Measurements from ENCODE around the gene GGA1. TPM values are rescaled to one million over a fixed set of nuclear protein-coding genes. Genes with fewer than 3 reads are reported as not detected.

Gene GGA1
- total RNA-seq, 1 experiment from 2014 or later = 89.8 TPM

GRCh38 chr22:37634417-37634924, 25.8 kb downstream of the GGA1 start:
- peaks cover 9% of the 10 kb centered on the region for H3K4me1 Mint-ChIP-seq (ENCODE audit: low read depth, unreplicated experiment)
- BruUV-seq (replicated peaks) = no TSS peak
- CTCF ChIA-PET = interaction anchor here (0.6 to 3.8 kb wide), 2 partner anchors 9 to 52 kb away, joined by 3 to 18 read pairs; partner anchors contain the start of gene NOL12
- no peaks in the 10 kb centered on the region for H3K27me3 Mint-ChIP-seq (ENCODE audit: unreplicated experiment)
- H3K9me3 Mint-ChIP-seq (ENCODE audit: low read depth, unreplicated experiment) = no peaks in the 10 kb centered on the region
- no peak for TF ChIP-seq CTCF (IDR thresholded peaks at IDR 0.05; ENCODE audit: unreplicated experiment)
- no peak overlapping the region for H3K4me3 Mint-ChIP-seq (ENCODE audit: low read depth, unreplicated experiment)
- H3K36me3 Mint-ChIP-seq (ENCODE audit: insufficient read depth, unreplicated experiment) = peaks cover 46% of the 10 kb centered on the region
- intact Hi-C loops (cut with micrococcal nuclease; ENCODE audit: unreplicated experiment) = no loop called here
- H3K27ac Mint-ChIP-seq (ENCODE audit: unreplicated experiment) = no peak overlapping the region
- DNase-seq = no peak

GRCh38 chr22:37635157-37635556, 26.5 kb downstream of the GGA1 start:
- peaks cover 9% of the 10 kb centered on the region for H3K4me1 Mint-ChIP-seq (ENCODE audit: low read depth, unreplicated experiment)
- CTCF ChIA-PET = interaction anchor here (3.8 kb wide), 1 partner anchor 8 kb away, joined by 18 read pairs; no protein-coding TSS in a partner anchor
- no peak overlapping the region for H3K27ac Mint-ChIP-seq (ENCODE audit: unreplicated experiment)
- H3K27me3 Mint-ChIP-seq (ENCODE audit: unreplicated experiment) = no peaks in the 10 kb centered on the region
- no peak for TF ChIP-seq CTCF (IDR thresholded peaks at IDR 0.05; ENCODE audit: unreplicated experiment)
- no TSS peak for BruUV-seq (replicated peaks)
- DNase-seq = no peak
- no peak overlapping the region for H3K4me3 Mint-ChIP-seq (ENCODE audit: low read depth, unreplicated experiment)
- H3K36me3 Mint-ChIP-seq (ENCODE audit: insufficient read depth, unreplicated experiment) = peaks cover 51% of the 10 kb centered on the region
- H3K9me3 Mint-ChIP-seq (ENCODE audit: low read depth, unreplicated experiment) = no peaks in the 10 kb centered on the region
- intact Hi-C loops (cut with micrococcal nuclease; ENCODE audit: unreplicated experiment) = no loop called here

- CTCF ChIA-PET = no interaction called here
Observed at GRCh38 chr22:37636186-37636948, 27.7 kb downstream of the GGA1 start.

GRCh38 chr22:37636949-37637273, 28.3 kb downstream of the GGA1 start:
- Mint-ChIP-seq H3K4me3 (ENCODE audit: low read depth, unreplicated experiment) (no peak overlapping the region), H3K4me1 (ENCODE audit: low read depth, unreplicated experiment) (peaks cover 9% of the 10 kb centered on the region), H3K27ac (ENCODE audit: unreplicated experiment) (no peak overlapping the region), H3K9me3 (ENCODE audit: low read depth, unreplicated experiment) (no peaks in the 10 kb centered on the region), H3K27me3 (ENCODE audit: unreplicated experiment) (no peaks in the 10 kb centered on the region), H3K36me3 (ENCODE audit: insufficient read depth, unreplicated experiment) (peaks cover 55% of the 10 kb centered on the region)
- CTCF ChIA-PET = no interaction called here
- intact Hi-C loops (cut with micrococcal nuclease; ENCODE audit: unreplicated experiment) = no loop called here
- no peak for TF ChIP-seq CTCF (IDR thresholded peaks at IDR 0.05; ENCODE audit: unreplicated experiment)
- no TSS peak for BruUV-seq (replicated peaks)
- no peak for DNase-seq

More at GRCh38 chr22:37636186-37636948, 27.7 kb downstream of the GGA1 start:
- no TSS peak for BruUV-seq (replicated peaks)
- no peaks in the 10 kb centered on the region for H3K9me3 Mint-ChIP-seq (ENCODE audit: low read depth, unreplicated experiment)
- peaks cover 9% of the 10 kb centered on the region for H3K4me1 Mint-ChIP-seq (ENCODE audit: low read depth, unreplicated experiment)
- intact Hi-C loops (cut with micrococcal nuclease; ENCODE audit: unreplicated experiment) = no loop called here
- H3K36me3 Mint-ChIP-seq (ENCODE audit: insufficient read depth, unreplicated experiment) = peaks cover 60% of the 10 kb centered on the region
- no peak for TF ChIP-seq CTCF (IDR thresholded peaks at IDR 0.05; ENCODE audit: unreplicated experiment)
- no peak overlapping the region for H3K27ac Mint-ChIP-seq (ENCODE audit: unreplicated experiment)
- no peak overlapping the region for H3K4me3 Mint-ChIP-seq (ENCODE audit: low read depth, unreplicated experiment)
- DNase-seq = no peak
- H3K27me3 Mint-ChIP-seq (ENCODE audit: unreplicated experiment) = no peaks in the 10 kb centered on the region

All from Calu3 (cell line).